ENCODE data around the gene INSIG2. TPM values are rescaled to one million over a fixed set of nuclear protein-coding genes. Genes with fewer than 3 reads are reported as not detected.

INSIG2 gene
- total and polyA plus RNA-seq, 9 of the 15 experiments (the other 6 are each of a cell fraction or from before 2014, with no cell fraction given), result 1.5 to 34.2 (median 6.4) TPM

DNA sequence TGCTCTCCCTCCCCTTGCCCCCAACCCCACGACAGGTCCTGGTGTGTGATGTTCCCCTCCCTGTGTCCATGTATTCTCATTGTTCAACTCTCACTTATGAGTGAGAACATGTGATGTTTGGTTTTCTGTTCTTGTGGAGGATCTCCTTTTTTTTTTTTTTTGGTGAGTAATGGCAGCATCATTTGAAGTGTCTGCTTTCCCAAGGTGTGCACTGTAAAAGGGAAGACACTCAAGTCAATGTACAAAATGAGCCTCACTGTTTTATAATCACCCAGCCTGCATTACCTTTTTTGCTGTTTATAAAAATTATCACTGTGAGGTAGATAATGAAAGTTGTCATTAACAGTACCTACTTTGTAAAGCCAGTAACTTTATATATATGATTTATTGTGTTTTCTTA lies 56.9 kb downstream of the INSIG2 start:
- Histone ChIP-seq H3K9ac (ENCODE audit: insufficient read depth in 1 of 2, low read depth in 2 of 2, low read length in 2 of 2) (no peak overlapping the region), H3K9me1 (ENCODE audit: control insufficient read depth, insufficient read depth, low read length) (no peaks in the 10 kb centered on the region), H3K27me3 (ENCODE audit: control insufficient read depth in 2 of 2, insufficient read depth in 2 of 2, low read length in 2 of 2) (peaks cover 2 to 4% of the 10 kb centered on the region in 2 experiments; a peak in 1 of 5 replicates), H4K20me1 (replicated peaks; ENCODE audit: control insufficient read depth, insufficient read depth, low read length) (no peaks in the 10 kb centered on the region), H3K4me2 (ENCODE audit: insufficient read depth, low read length) (no peak overlapping the region), H3K4me1 (replicated peaks in 1 of 2; ENCODE audit: control insufficient read depth in 2 of 2, insufficient read depth in 2 of 2, low read length in 2 of 2) (no peaks in the 10 kb centered on the region), H3K27ac (ENCODE audit: extremely low read depth, low read depth, low read length) (no peak overlapping the region), H3K4me3 (no peak overlapping the region), H2AFZ (ENCODE audit: low read depth, low read length) (no peak overlapping the region), H3K79me2 (ENCODE audit: control insufficient read depth, insufficient read depth, low read length) (no peaks in the 10 kb centered on the region), H3K9me3 (replicated peaks; ENCODE audit: control insufficient read depth, insufficient read depth, low read depth, low read length) (no peaks in the 10 kb centered on the region), H3K36me3 (ENCODE audit: control insufficient read depth, insufficient read depth, low read length) (no peaks in the 10 kb centered on the region)
- no peak for FAIRE-seq
- POLR2A ChIA-PET, result interaction anchor here (0.6 kb wide), 1 partner anchor 120 kb away, joined by 3 read pairs; no protein-coding TSS in a partner anchor
- ATAC-seq, result no peak
- intact Hi-C loops (cut with micrococcal nuclease) (no loop called here), in situ Hi-C loops (cut with MboI) (no loop called here)
- WGBS (ENCODE audit: insufficient coverage, low coverage, missing lambda C conversion rate), result 13% methylated on average over 1 of the region's 1 CpG
- CTCF ChIA-PET (ENCODE audit: low intra/inter-chr PET ratio), result no interaction called here
- no peak for TF ChIP-seq ZNF444 (CRISPR knock-in tag; IDR thresholded peaks at IDR 0.05)
- no TSS peak for BruUV-seq (replicated peaks)
- no peak for DNase-seq (ENCODE audit: extremely low read depth in 1 of 4, low spot score in 3 of 4)

DNA sequence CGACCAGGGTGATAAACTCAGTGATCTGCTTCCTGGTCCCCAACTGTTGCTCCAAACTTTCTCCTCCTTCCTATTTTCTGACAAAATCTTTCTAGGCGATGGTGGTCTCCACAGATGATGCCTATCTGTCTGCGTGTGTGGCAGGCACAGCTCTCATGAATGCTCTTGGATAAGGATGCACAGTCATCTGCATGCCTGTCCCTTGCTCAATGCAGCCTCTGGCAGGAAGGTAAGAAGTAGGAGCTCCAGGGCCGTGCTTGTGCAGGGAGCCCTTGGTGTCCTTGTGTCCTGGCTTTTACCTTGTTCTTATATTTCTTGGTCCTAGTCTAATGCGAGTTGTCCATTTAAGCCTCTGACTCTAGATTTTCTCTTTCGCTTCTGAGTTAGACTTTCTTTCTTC lies 57.5 kb downstream of the INSIG2 start:
- Histone ChIP-seq H3K27me3 (ENCODE audit: control insufficient read depth in 2 of 2, insufficient read depth in 2 of 2, low read length in 2 of 2) (peaks cover 2 to 4% of the 10 kb centered on the region in 2 experiments; a peak in 1 of 5 replicates), H3K9me1 (ENCODE audit: control insufficient read depth, insufficient read depth, low read length) (no peaks in the 10 kb centered on the region), H3K4me1 (replicated peaks in 1 of 2; ENCODE audit: control insufficient read depth in 2 of 2, insufficient read depth in 2 of 2, low read length in 2 of 2) (no peaks in the 10 kb centered on the region), H3K79me2 (ENCODE audit: control insufficient read depth, insufficient read depth, low read length) (no peaks in the 10 kb centered on the region), H3K9ac (ENCODE audit: insufficient read depth in 1 of 2, low read depth in 2 of 2, low read length in 2 of 2) (no peak overlapping the region), H2AFZ (ENCODE audit: low read depth, low read length) (no peak overlapping the region), H3K9me3 (replicated peaks; ENCODE audit: control insufficient read depth, insufficient read depth, low read depth, low read length) (no peaks in the 10 kb centered on the region), H3K27ac (ENCODE audit: extremely low read depth, low read depth, low read length) (no peak overlapping the region), H4K20me1 (replicated peaks; ENCODE audit: control insufficient read depth, insufficient read depth, low read length) (no peaks in the 10 kb centered on the region), H3K4me2 (ENCODE audit: insufficient read depth, low read length) (no peak overlapping the region), H3K36me3 (ENCODE audit: control insufficient read depth, insufficient read depth, low read length) (no peaks in the 10 kb centered on the region), H3K4me3 (no peak overlapping the region)
- intact Hi-C loops (cut with micrococcal nuclease) (no loop called here), in situ Hi-C loops (cut with MboI) (no loop called here)
- no peak for ATAC-seq
- no TSS peak for BruUV-seq (replicated peaks)
- ChIA-PET CTCF (ENCODE audit: low intra/inter-chr PET ratio) (no interaction called here), POLR2A (interaction anchor here (0.6 kb wide), 2 partner anchors 17 to 121 kb away, joined by 3 read pairs; no protein-coding TSS in a partner anchor)
- WGBS (ENCODE audit: insufficient coverage, low coverage, missing lambda C conversion rate), result 7% methylated on average over 6 of the region's 6 CpGs
- no peak for TF ChIP-seq ZNF146 (CRISPR knock-in tag; IDR thresholded peaks at IDR 0.05; ENCODE audit: unreplicated experiment)
- DNase-seq (ENCODE audit: extremely low read depth in 1 of 4, low spot score in 3 of 4), result no peak
- no peak for FAIRE-seq
